Activated T-cell treated with anti-CD3 and anti-CD28 coated beads for 24 hours (primary cell): Measurements from ENCODE around the gene DYNLT1.
"Not testable (repeated sequence)": the region's sequence is repeated elsewhere in the genome, so short reads cannot be mapped to it uniquely, and the experiment has no call there.

Source experiments
- DNase-seq: peaks from one replicate; pipeline ENCODE4 v3.0.0-alpha.2; 2020; ENCODE audit warnings: low read depth

Gene DYNLT1

GRCh38 chr6:158663625-158664165, 19.2 kb upstream of the DYNLT1 start:
- no peak for DNase-seq

- DNase-seq = no peak
Observed at GRCh38 chr6:158662954-158663624, 18.5 kb upstream of the DYNLT1 start.

- no peak for DNase-seq
Observed at GRCh38 chr6:158662607-158662953, 18.0 kb upstream of the DYNLT1 start.

- no peak for DNase-seq
Observed at GRCh38 chr6:158661156-158661685, 16.7 kb upstream of the DYNLT1 start.

GRCh38 chr6:158660333-158660754, 15.8 kb upstream of the DYNLT1 start:
- DNase-seq = no peak

GRCh38 chr6:158656986-158657385, 12.4 kb upstream of the DYNLT1 start:
- DNase-seq = not testable (repeated sequence)

GRCh38 chr6:158655569-158656450, 11.3 kb upstream of the DYNLT1 start:
- no peak for DNase-seq

- no peak for DNase-seq
Observed at GRCh38 chr6:158654960-158655489, 10.5 kb upstream of the DYNLT1 start.

GRCh38 chr6:158654498-158654897, 10.0 kb upstream of the DYNLT1 start:
- no peak for DNase-seq

GRCh38 chr6:158653577-158654354, 9.2 kb upstream of the DYNLT1 start:
- DNase-seq = peak; percentile 86

- not testable (repeated sequence) for DNase-seq
Observed at GRCh38 chr6:158651981-158652737, 7.6 kb upstream of the DYNLT1 start.

- peak; percentile 77 for DNase-seq
Observed at GRCh38 chr6:158649289-158650143, 5.0 kb upstream of the DYNLT1 start, which contains the start of gene SYTL3. Gene SYTL3 (plus strand): TSS chr6:158650054. CDS start chr6:158663269, 13,215 bp downstream.

GRCh38 chr6:158648682-158649131, 4.2 kb upstream of the DYNLT1 start:
- no peak for DNase-seq

GRCh38 chr6:158647501-158647900, 3.0 kb upstream of the DYNLT1 start:
- DNase-seq = no peak

GRCh38 chr6:158646023-158646910, 1.7 kb upstream of the DYNLT1 start:
- DNase-seq = no peak

- DNase-seq = no peak
Observed at GRCh38 chr6:158645064-158646022, 800 bp upstream of the DYNLT1 start.

GRCh38 chr6:158643836-158644230, 710 bp downstream of the DYNLT1 start:
- no peak for DNase-seq
